ENCODE measurements around the gene SLK. TPM values are rescaled to one million over a fixed set of nuclear protein-coding genes. Genes with fewer than 3 reads are reported as not detected.
A peak's percentile ranks its signal among the peaks of the same experiment; 100 is the strongest.

The SLK gene
- total RNA-seq, 1 experiment from 2014 or later = 71.9 TPM

GRCh38 chr10:103936022-103936421, 30.9 kb upstream of the SLK start:
- no peak for DNase-seq (ENCODE audit: unreplicated experiment)
- intact Hi-C loops (cut with micrococcal nuclease) = no loop called here
- Mint-ChIP-seq H3K9me3 (ENCODE audit: unreplicated experiment) (no peaks in the 10 kb centered on the region), H3K4me3 (ENCODE audit: unreplicated experiment) (no peak overlapping the region), H3K4me1 (ENCODE audit: insufficient read depth, unreplicated experiment) (no peaks in the 10 kb centered on the region), H3K36me3 (ENCODE audit: insufficient read depth, unreplicated experiment) (no peaks in the 10 kb centered on the region), H3K27ac (ENCODE audit: low read depth, unreplicated experiment) (no peak overlapping the region), H3K27me3 (ENCODE audit: insufficient read depth, unreplicated experiment) (no peaks in the 10 kb centered on the region)
- CTCF ChIA-PET = interaction anchor here (0.7 kb wide), 1 partner anchor 37 kb away, joined by 3 read pairs; no protein-coding TSS in a partner anchor
- POLR2A ChIA-PET = interaction anchor here (1.0 to 1.2 kb wide), 2 partner anchors 10 to 36 kb away, joined by 3 to 4 read pairs; no protein-coding TSS in a partner anchor
- no peak for TF ChIP-seq CTCF (IDR thresholded peaks at IDR 0.05; ENCODE audit: unreplicated experiment)
- no TSS peak for BruUV-seq (replicated peaks)

GRCh38 chr10:103939522-103939921, 27.4 kb upstream of the SLK start:
- CTCF ChIA-PET = interaction anchor here (0.5 to 0.6 kb wide), 2 partner anchors 253 to 365 kb away, joined by 3 read pairs; no protein-coding TSS in a partner anchor
- no peaks in the 10 kb centered on the region for H3K9me3 Mint-ChIP-seq (ENCODE audit: unreplicated experiment)

GRCh38 chr10:103941801-103942200, 25.1 kb upstream of the SLK start:
- Mint-ChIP-seq H3K27ac (ENCODE audit: low read depth, unreplicated experiment) (peak overlapping the region; percentile 37), H3K27me3 (ENCODE audit: insufficient read depth, unreplicated experiment) (no peaks in the 10 kb centered on the region), H3K9me3 (ENCODE audit: unreplicated experiment) (no peaks in the 10 kb centered on the region), H3K4me3 (ENCODE audit: unreplicated experiment) (no peak overlapping the region), H3K4me1 (ENCODE audit: insufficient read depth, unreplicated experiment) (peaks cover 11% of the 10 kb centered on the region), H3K36me3 (ENCODE audit: insufficient read depth, unreplicated experiment) (no peaks in the 10 kb centered on the region)
- DNase-seq (ENCODE audit: unreplicated experiment) = peak; percentile 45
- TF ChIP-seq CTCF (IDR thresholded peaks at IDR 0.05; ENCODE audit: unreplicated experiment) = no peak
- ChIA-PET CTCF (interaction anchor here (0.8 kb wide), 1 partner anchor 53 kb away, joined by 3 read pairs; no protein-coding TSS in a partner anchor), POLR2A (interaction anchor here (0.8 to 2.5 kb wide), 16 partner anchors 9 to 47 kb away, joined by 3 to 16 read pairs (median 5); partner anchors contain the start of gene STN1)
- no TSS peak for BruUV-seq (replicated peaks)
- intact Hi-C loops (cut with micrococcal nuclease) = no loop called here

More at GRCh38 chr10:103939522-103939921, 27.4 kb upstream of the SLK start:
- Mint-ChIP-seq H3K36me3 (ENCODE audit: insufficient read depth, unreplicated experiment) (no peaks in the 10 kb centered on the region), H3K4me3 (ENCODE audit: unreplicated experiment) (no peak overlapping the region), H3K4me1 (ENCODE audit: insufficient read depth, unreplicated experiment) (peaks cover 11% of the 10 kb centered on the region), H3K27me3 (ENCODE audit: insufficient read depth, unreplicated experiment) (no peaks in the 10 kb centered on the region), H3K27ac (ENCODE audit: low read depth, unreplicated experiment) (no peak overlapping the region)
- no peak for TF ChIP-seq CTCF (IDR thresholded peaks at IDR 0.05; ENCODE audit: unreplicated experiment)
- BruUV-seq (replicated peaks) = no TSS peak
- POLR2A ChIA-PET = no interaction called here
- intact Hi-C loops (cut with micrococcal nuclease) = no loop called here
- DNase-seq (ENCODE audit: unreplicated experiment) = no peak

- no TSS peak for BruUV-seq (replicated peaks)
- TF ChIP-seq CTCF (IDR thresholded peaks at IDR 0.05; ENCODE audit: unreplicated experiment) = no peak
- POLR2A ChIA-PET = interaction anchor here (0.6 to 2.5 kb wide), 10 partner anchors 10 to 241 kb away, joined by 3 to 16 read pairs (median 6); partner anchors contain the start of gene STN1
- Mint-ChIP-seq H3K4me1 (ENCODE audit: insufficient read depth, unreplicated experiment) (peaks cover 11% of the 10 kb centered on the region), H3K36me3 (ENCODE audit: insufficient read depth, unreplicated experiment) (no peaks in the 10 kb centered on the region), H3K4me3 (ENCODE audit: unreplicated experiment) (no peak overlapping the region), H3K27ac (ENCODE audit: low read depth, unreplicated experiment) (peak overlapping the region; percentile 37), H3K9me3 (ENCODE audit: unreplicated experiment) (no peaks in the 10 kb centered on the region), H3K27me3 (ENCODE audit: insufficient read depth, unreplicated experiment) (no peaks in the 10 kb centered on the region)
- intact Hi-C loops (cut with micrococcal nuclease) = no loop called here
- no peak for DNase-seq (ENCODE audit: unreplicated experiment)
- CTCF ChIA-PET = interaction anchor here (0.6 to 1.0 kb wide), 2 partner anchors 9 to 35 kb away, joined by 3 read pairs; no protein-coding TSS in a partner anchor
Observed at GRCh38 chr10:103942866-103943265, 24.1 kb upstream of the SLK start.

All from MCF 10A (cell line).